GM19239 (cell line): ENCODE data around the gene KCTD1.
A peak's percentile ranks its signal among the peaks of the same experiment; 100 is the strongest.

ENCODE experiments used
- DNase-seq: peaks from one replicate; pipeline ENCODE4 v3.0.0; 2011; ENCODE audit warnings: low spot score; ENCODE audit not compliant: insufficient read length
- FAIRE-seq: peaks from 2 replicates; lab custom pipeline; 2011; peaks lifted over from hg19 to GRCh38; lab: Jason Lieb, UNC

KCTD1 gene

GRCh38 chr18:26550998-26551694 lies 2.8 kb upstream of the KCTD1 start:
- FAIRE-seq (peak; percentile 70), DNase-seq (no peak)

- peak; percentile 29 for DNase-seq
These were observed 1.1 kb upstream of the KCTD1 start for GRCh38 chr18:26549263-26550094.

GRCh38 chr18:26547646-26548414 lies 523 bp downstream of the KCTD1 start:
- DNase-seq (peak; percentile 78), FAIRE-seq (no peak)

More at GRCh38 chr18:26549263-26550094, 1.1 kb upstream of the KCTD1 start:
- no peak for FAIRE-seq

GRCh38 chr18:26546875-26547645 lies 1.3 kb downstream of the KCTD1 start:
- DNase-seq (no peak), FAIRE-seq (no peak)

- no peak for FAIRE-seq
These were observed 2.0 kb downstream of the KCTD1 start for GRCh38 chr18:26546170-26546874.

GRCh38 chr18:26545335-26546123 lies 2.8 kb downstream of the KCTD1 start:
- no peak for DNase-seq
- peak; percentile 40 for FAIRE-seq

More at GRCh38 chr18:26546170-26546874, 2.0 kb downstream of the KCTD1 start:
- no peak for DNase-seq

- no peak for FAIRE-seq
- no peak for DNase-seq
These were observed 3.9 kb downstream of the KCTD1 start for GRCh38 chr18:26544451-26544850.

GRCh38 chr18:26543373-26543772 lies 5.0 kb downstream of the KCTD1 start:
- no peak for FAIRE-seq

GRCh38 chr18:26540043-26540628 lies 8.2 kb downstream of the KCTD1 start:
- FAIRE-seq (no peak), DNase-seq (no peak)

More at GRCh38 chr18:26543373-26543772, 5.0 kb downstream of the KCTD1 start:
- no peak for DNase-seq

- no peak for FAIRE-seq
These were observed 9.8 kb downstream of the KCTD1 start for GRCh38 chr18:26538524-26538923.

GRCh38 chr18:26536664-26537063 lies 11.7 kb downstream of the KCTD1 start:
- FAIRE-seq (no peak), DNase-seq (no peak)

More at GRCh38 chr18:26538524-26538923, 9.8 kb downstream of the KCTD1 start:
- DNase-seq, result no peak

- DNase-seq (no peak), FAIRE-seq (no peak)
These were observed 12.3 kb downstream of the KCTD1 start for GRCh38 chr18:26536032-26536431.

GRCh38 chr18:26535630-26536029 lies 12.7 kb downstream of the KCTD1 start:
- FAIRE-seq (no peak), DNase-seq (no peak)

GRCh38 chr18:26532367-26533340 lies 15.7 kb downstream of the KCTD1 start:
- FAIRE-seq (no peak), DNase-seq (no peak)

GRCh38 chr18:26531605-26532298 lies 16.6 kb downstream of the KCTD1 start:
- FAIRE-seq, result no peak

GRCh38 chr18:26526966-26527234 lies 21.5 kb downstream of the KCTD1 start:
- FAIRE-seq (no peak), DNase-seq (no peak)

More at GRCh38 chr18:26531605-26532298, 16.6 kb downstream of the KCTD1 start:
- no peak for DNase-seq
